ENCODE data around the gene NR5A1. TPM values are rescaled to one million over a fixed set of nuclear protein-coding genes. Genes with fewer than 3 reads are reported as not detected.

Gene NR5A1
- total RNA-seq, 1 donor from 2014 or later, result not detected

DNA sequence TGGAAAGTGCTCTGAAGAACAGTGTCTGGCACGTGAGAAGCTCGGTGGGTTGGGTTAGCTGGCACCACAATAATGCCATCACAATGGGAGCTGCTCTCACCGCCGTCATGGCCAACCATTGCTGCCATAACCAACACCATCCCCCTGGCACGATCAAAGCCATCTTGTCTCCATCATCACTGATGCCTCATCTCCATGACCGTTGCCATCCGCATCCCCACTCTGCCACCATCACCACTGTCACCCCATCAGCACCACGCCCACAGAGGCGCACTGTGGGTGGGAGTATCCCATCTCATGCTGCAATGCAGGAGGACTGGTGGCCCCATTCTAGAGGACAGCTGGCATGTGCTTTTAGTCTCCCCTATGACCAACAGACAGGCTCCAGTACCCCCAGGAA is 23.7 kb downstream of the NR5A1 start:
- intact Hi-C loops (cut with DNase I), result no loop called here
- TF ChIP-seq, protein P1, sequence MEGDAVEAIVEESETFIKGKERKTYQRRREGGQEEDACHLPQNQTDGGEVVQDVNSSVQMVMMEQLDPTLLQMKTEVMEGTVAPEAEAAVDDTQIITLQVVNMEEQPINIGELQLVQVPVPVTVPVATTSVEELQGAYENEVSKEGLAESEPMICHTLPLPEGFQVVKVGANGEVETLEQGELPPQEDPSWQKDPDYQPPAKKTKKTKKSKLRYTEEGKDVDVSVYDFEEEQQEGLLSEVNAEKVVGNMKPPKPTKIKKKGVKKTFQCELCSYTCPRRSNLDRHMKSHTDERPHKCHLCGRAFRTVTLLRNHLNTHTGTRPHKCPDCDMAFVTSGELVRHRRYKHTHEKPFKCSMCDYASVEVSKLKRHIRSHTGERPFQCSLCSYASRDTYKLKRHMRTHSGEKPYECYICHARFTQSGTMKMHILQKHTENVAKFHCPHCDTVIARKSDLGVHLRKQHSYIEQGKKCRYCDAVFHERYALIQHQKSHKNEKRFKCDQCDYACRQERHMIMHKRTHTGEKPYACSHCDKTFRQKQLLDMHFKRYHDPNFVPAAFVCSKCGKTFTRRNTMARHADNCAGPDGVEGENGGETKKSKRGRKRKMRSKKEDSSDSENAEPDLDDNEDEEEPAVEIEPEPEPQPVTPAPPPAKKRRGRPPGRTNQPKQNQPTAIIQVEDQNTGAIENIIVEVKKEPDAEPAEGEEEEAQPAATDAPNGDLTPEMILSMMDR (IDR thresholded peaks at IDR 0.05), result no peak
- H3K27me3 ChIP-seq, result peaks cover 40% of the 10 kb centered on the region
- H3K4me3 ChIP-seq, result no peak overlapping the region
- H3K9me3 ChIP-seq, result no peaks in the 10 kb centered on the region
- no peaks in the 10 kb centered on the region for H3K36me3 ChIP-seq
- no peak for DNase-seq
- ATAC-seq, result no peak
- H3K27ac ChIP-seq, result no peak overlapping the region
- no peaks in the 10 kb centered on the region for H3K4me1 ChIP-seq

DNA sequence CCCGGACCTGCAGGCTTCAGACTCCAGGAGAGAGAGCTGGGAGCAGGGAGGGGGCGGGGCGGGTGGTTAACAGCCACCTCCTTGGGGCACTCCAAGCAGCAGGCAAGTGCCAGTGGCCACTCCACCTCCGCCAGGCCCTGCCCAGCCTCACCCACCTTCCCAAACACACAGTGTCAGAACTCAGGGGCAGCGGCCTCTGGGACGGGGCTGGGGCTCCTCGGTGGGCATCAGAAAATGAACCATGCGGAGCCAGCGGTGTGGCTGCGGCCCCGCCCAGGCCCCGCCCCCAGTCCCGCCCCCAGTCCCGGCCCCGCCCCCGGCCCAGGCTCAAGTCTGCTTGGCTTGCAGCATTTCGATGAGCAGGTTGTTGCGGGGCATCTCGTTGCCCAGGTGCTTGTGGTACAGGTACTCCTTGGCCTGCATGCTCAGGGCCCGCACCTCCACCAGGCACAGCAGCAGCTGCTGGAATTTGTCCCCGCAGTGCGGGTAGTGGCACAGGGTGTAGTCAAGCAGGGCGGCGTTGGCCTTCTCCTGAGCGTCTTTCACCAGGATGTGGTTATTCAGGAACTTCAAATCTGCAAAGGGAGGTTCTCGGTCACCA is 24.7 kb downstream of the NR5A1 start:
- H3K4me1 ChIP-seq, result no peaks in the 10 kb centered on the region
- ATAC-seq (peak; percentile 72), DNase-seq (peak; percentile 81)
- no peak overlapping the region for H3K27ac ChIP-seq
- intact Hi-C loops (cut with DNase I), result no loop called here
- no peak overlapping the region for H3K4me3 ChIP-seq
- TF ChIP-seq, protein P1 (IDR thresholded peaks at IDR 0.05), result no peak
- no peaks in the 10 kb centered on the region for H3K9me3 ChIP-seq
- H3K27me3 ChIP-seq, result peaks cover 47% of the 10 kb centered on the region
- no peaks in the 10 kb centered on the region for H3K36me3 ChIP-seq

DNA sequence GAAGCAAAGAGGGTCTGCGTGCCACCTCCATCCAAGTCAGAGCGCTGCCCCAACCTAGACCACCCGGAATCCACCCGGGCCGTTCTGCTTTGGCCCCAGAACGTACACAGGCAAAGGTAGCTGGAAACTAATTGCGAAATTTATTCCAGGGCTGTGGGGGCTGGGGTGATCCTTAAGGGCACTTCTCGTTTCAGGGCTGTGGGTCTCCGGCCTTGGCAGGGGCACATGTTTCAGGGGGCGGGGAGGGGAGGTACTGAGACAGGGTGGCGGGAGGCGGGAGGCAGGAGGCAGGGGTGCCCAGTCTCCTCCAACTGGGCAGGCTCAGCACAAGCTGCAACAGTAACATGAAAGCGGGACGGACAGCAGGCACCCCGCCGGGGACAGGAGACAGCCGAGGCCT is 26.1 kb downstream of the NR5A1 start:
- Histone ChIP-seq H3K4me3 (no peak overlapping the region), H3K4me1 (no peaks in the 10 kb centered on the region), H3K36me3 (no peaks in the 10 kb centered on the region), H3K27me3 (peaks cover 48% of the 10 kb centered on the region), H3K9me3 (no peaks in the 10 kb centered on the region), H3K27ac (no peak overlapping the region)
- ATAC-seq, result no peak
- intact Hi-C loops (cut with DNase I), result no loop called here
- DNase-seq, result no peak
- TF ChIP-seq, protein P1 (IDR thresholded peaks at IDR 0.05), result no peak

DNA sequence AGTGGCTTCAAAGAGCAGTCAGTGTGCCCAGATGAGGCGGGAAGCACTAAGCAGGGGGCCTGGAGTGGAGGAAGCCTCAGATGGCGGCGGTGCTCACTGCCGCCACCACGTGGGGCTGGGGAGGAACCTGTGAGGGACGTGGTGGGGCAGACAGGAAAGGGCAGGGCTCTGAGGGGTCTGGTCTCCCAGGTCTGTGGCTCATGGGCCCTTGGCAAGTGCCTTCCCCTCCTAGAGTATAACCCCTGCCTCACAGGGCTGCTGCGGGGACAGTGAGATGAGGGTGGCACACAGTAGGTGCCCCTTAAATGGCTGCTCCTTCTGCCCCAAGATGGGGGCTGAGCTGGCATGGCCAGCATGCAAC is 26.6 kb downstream of the NR5A1 start:
- Histone ChIP-seq H3K9me3 (no peaks in the 10 kb centered on the region), H3K27me3 (peaks cover 50% of the 10 kb centered on the region), H3K36me3 (no peaks in the 10 kb centered on the region), H3K4me1 (no peaks in the 10 kb centered on the region), H3K27ac (no peak overlapping the region), H3K4me3 (no peak overlapping the region)
- ATAC-seq (no peak), DNase-seq (no peak)
- TF ChIP-seq, protein P1 (IDR thresholded peaks at IDR 0.05), result no peak
- intact Hi-C loops (cut with DNase I), result no loop called here

DNA sequence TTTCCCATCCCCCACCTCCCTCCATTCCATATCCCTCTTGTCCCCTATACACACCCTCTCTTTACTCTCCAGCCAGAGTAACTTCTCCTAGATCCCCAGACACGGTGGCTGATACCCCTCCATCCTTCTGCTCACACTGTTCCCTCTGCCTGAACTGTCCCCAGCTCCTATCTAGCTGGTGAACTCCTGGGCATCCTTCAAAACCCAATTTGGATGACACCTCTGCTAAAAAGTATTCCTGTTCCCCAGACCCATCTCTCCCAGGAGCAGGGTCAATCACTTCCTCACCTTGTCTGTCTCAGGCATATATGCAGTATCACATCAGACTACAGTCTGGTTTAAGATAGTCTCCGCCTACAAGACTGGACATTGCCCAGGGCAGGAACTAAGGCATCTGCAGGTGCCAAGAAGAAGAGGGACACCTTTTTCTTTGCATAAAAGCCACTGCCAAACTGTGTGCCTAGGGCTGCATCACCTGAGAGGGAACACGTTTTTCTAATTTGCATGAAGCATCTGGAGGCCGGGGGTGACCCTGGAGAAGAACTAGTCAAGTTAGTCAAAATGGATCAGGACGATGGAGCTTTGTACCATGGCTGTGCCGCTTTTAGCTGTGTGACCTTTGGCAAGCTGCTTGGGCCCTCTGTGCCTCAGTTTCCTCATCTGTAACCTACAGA is 27.1 kb downstream of the NR5A1 start:
- no peak overlapping the region for H3K27ac ChIP-seq
- H3K9me3 ChIP-seq, result no peaks in the 10 kb centered on the region
- TF ChIP-seq, protein P1 (IDR thresholded peaks at IDR 0.05), result no peak
- no peaks in the 10 kb centered on the region for H3K36me3 ChIP-seq
- intact Hi-C loops (cut with DNase I), result no loop called here
- no peak overlapping the region for H3K4me3 ChIP-seq
- H3K27me3 ChIP-seq, result peaks cover 44% of the 10 kb centered on the region
- no peaks in the 10 kb centered on the region for H3K4me1 ChIP-seq
- ATAC-seq, result no peak
- DNase-seq, result no peak
